Measurements from ENCODE around the gene LTBP3. TPM values are rescaled to one million over a fixed set of nuclear protein-coding genes. Genes with fewer than 3 reads are reported as not detected.

The LTBP3 gene
- total and polyA plus RNA-seq, 9 donors, result 50.2 to 204 (median 155) TPM

- H3K36me3 ChIP-seq (ENCODE audit: control insufficient read depth, insufficient read depth, low read length), result peaks cover 50% of the 10 kb centered on the region
- WGBS (ENCODE audit: insufficient coverage), result 92% methylated on average over 2 of the region's 3 CpGs
- H3K27me3 ChIP-seq (ENCODE audit: control insufficient read depth, insufficient read depth, low read length), result no peaks in the 10 kb centered on the region
- H3K4me1 ChIP-seq (ENCODE audit: control insufficient read depth, insufficient read depth, low read length), result peaks cover 55% of the 10 kb centered on the region
- no peak for DNase-seq
- no peaks in the 10 kb centered on the region for H3K9me3 ChIP-seq (replicated peaks; ENCODE audit: control insufficient read depth, low read depth, low read length)
- no peak overlapping the region for H3K4me3 ChIP-seq (ENCODE audit: low read length)
- no peak overlapping the region for H3K27ac ChIP-seq (ENCODE audit: low read length)
Measured at GRCh38 chr11:65595131-65595530, 37.0 kb upstream of the LTBP3 start.

GRCh38 chr11:65593518-65594414, 35.6 kb upstream of the LTBP3 start:
- WGBS (ENCODE audit: insufficient coverage), result 71% methylated on average over 25 of the region's 26 CpGs
- Histone ChIP-seq H3K9me3 (replicated peaks; ENCODE audit: control insufficient read depth, low read depth, low read length) (no peaks in the 10 kb centered on the region), H3K27me3 (ENCODE audit: control insufficient read depth, insufficient read depth, low read length) (no peaks in the 10 kb centered on the region), H3K4me1 (ENCODE audit: control insufficient read depth, insufficient read depth, low read length) (peaks cover 69% of the 10 kb centered on the region), H3K4me3 (ENCODE audit: low read length) (no peak overlapping the region), H3K36me3 (ENCODE audit: control insufficient read depth, insufficient read depth, low read length) (peaks cover 47% of the 10 kb centered on the region), H3K27ac (ENCODE audit: low read length) (peak overlapping the region; percentile 57)
- no peak for DNase-seq

DNA sequence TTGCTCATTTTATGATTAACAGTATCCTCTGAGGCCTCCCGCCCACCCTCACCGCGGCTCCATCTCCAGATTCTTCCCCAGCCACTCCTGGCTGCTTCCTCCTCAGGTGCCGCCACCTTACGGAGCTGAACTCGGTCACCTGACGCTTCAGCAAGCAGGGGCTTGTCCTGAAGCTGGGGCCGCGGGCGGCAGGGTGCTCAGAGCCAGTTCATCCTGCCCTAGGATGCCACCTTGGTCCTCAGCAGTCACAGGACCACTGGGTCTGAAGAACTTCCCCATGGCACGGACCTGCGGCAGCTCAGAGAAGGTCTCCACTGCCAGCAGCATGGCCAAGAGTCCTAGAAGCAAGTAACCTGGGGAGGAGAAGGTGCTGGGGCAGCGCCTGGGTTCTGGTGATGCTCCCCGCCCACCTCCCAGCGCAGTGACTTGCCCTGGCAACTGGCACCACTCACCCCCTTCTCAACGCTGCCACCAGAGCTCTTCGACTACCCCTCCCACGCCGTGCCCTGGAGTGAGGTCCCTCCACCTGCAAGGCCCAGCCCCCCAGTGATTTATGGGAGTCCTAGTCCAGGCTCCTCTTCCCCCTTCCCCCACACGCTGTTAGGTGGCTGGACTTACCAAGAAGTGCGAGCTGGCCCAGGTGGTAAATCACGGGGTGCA, 34.8 kb upstream of the LTBP3 start:
- H3K4me1 ChIP-seq (ENCODE audit: control insufficient read depth, insufficient read depth, low read length), result peaks cover 76% of the 10 kb centered on the region
- H3K36me3 ChIP-seq (ENCODE audit: control insufficient read depth, insufficient read depth, low read length), result peaks cover 46% of the 10 kb centered on the region
- H3K4me3 ChIP-seq (ENCODE audit: low read length), result no peak overlapping the region
- no peaks in the 10 kb centered on the region for H3K9me3 ChIP-seq (replicated peaks; ENCODE audit: control insufficient read depth, low read depth, low read length)
- WGBS (ENCODE audit: insufficient coverage), result 70% methylated on average over 18 of the region's 22 CpGs
- no peaks in the 10 kb centered on the region for H3K27me3 ChIP-seq (ENCODE audit: control insufficient read depth, insufficient read depth, low read length)
- DNase-seq, result no peak
- peak overlapping the region; percentile 42 for H3K27ac ChIP-seq (ENCODE audit: low read length)

GRCh38 chr11:65591939-65592857, 34.0 kb upstream of the LTBP3 start:
- Histone ChIP-seq H3K27ac (ENCODE audit: low read length) (peak overlapping the region; percentile 42), H3K4me3 (ENCODE audit: low read length) (no peak overlapping the region), H3K4me1 (ENCODE audit: control insufficient read depth, insufficient read depth, low read length) (peaks cover 84% of the 10 kb centered on the region), H3K9me3 (replicated peaks; ENCODE audit: control insufficient read depth, low read depth, low read length) (no peaks in the 10 kb centered on the region), H3K27me3 (ENCODE audit: control insufficient read depth, insufficient read depth, low read length) (no peaks in the 10 kb centered on the region), H3K36me3 (ENCODE audit: control insufficient read depth, insufficient read depth, low read length) (peaks cover 48% of the 10 kb centered on the region)
- DNase-seq, result no peak
- WGBS (ENCODE audit: insufficient coverage), result 27% methylated on average over 99 of the region's 106 CpGs

DNA sequence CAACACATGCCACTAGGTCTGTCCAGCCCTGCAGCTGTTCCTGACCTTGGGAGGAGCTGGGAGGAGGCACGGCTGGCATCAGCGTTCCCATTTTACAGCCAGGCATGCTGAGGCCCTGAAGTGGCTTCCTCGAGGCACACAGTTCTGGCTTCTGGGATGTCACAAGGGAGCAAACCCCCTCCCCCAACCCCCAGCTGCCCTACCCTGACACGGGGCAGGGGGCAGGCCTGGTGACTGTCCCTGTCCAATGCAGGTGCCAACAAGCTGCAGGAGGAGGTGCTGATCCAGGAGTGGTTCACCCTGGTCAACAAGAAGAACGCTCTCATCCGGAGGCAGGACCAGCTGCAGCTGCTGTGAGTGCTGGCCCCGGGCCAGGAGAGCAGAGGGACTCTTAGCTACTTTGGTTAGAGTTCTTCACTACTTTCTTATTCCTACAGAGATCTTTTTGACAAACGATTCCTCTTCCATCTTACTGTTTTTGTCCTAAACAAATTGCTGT, 32.1 kb upstream of the LTBP3 start:
- H3K36me3 ChIP-seq (ENCODE audit: control insufficient read depth, insufficient read depth, low read length), result peaks cover 65% of the 10 kb centered on the region
- no peaks in the 10 kb centered on the region for H3K27me3 ChIP-seq (ENCODE audit: control insufficient read depth, insufficient read depth, low read length)
- WGBS (ENCODE audit: insufficient coverage), result 28% methylated on average over 5 of the region's 8 CpGs
- H3K4me1 ChIP-seq (ENCODE audit: control insufficient read depth, insufficient read depth, low read length), result peaks cover 94% of the 10 kb centered on the region
- H3K4me3 ChIP-seq (ENCODE audit: low read length), result no peak overlapping the region
- H3K9me3 ChIP-seq (replicated peaks; ENCODE audit: control insufficient read depth, low read depth, low read length), result no peaks in the 10 kb centered on the region
- peak overlapping the region; percentile 80 for H3K27ac ChIP-seq (ENCODE audit: low read length)
- peak; percentile 92 for DNase-seq

DNA sequence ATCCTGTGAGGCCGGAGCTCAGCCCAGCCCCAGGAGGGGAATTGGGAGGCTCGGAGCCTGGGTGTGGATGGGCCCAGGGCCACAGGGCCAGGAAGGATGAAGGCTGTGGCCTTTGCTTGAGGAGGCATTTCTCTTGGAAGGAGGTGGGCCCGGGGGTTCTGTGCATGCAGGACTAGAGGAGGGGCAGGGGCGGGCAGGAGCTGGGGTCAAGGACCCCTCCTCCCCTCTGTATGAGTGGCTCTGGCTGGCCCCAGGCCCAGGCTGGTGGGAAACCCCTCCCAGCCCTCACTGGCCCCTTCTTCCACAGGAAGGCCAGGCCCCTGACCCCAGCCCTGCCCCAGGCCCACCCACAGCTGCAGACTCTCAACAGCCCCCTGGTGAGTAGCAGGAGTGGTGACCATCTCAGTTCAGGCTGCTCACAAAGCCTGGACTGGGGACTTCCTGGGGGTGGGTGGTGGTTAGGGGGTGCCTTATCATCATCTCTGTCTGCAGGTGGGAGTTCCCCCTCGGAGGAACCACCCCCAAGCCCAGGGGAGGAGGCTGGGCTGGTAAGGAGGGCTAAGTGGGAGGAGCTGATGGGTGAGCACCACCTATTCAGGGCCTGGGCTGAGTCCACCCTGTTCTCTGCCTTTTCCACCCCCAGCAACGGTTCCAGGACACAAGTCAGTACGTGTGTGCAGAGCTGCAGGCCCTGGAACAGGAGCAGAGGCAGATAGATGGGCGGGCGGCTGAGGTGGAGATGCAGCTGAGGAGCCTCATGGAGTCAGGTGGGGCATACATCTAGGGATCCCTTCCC, 31.5 kb upstream of the LTBP3 start:
- Histone ChIP-seq H3K27ac (ENCODE audit: low read length) (peak overlapping the region; percentile 76), H3K4me3 (ENCODE audit: low read length) (no peak overlapping the region), H3K9me3 (replicated peaks; ENCODE audit: control insufficient read depth, low read depth, low read length) (no peaks in the 10 kb centered on the region), H3K36me3 (ENCODE audit: control insufficient read depth, insufficient read depth, low read length) (peaks cover 68% of the 10 kb centered on the region), H3K27me3 (ENCODE audit: control insufficient read depth, insufficient read depth, low read length) (no peaks in the 10 kb centered on the region), H3K4me1 (ENCODE audit: control insufficient read depth, insufficient read depth, low read length) (peaks cover 91% of the 10 kb centered on the region)
- WGBS (ENCODE audit: insufficient coverage), result 39% methylated on average over 2 of the region's 9 CpGs
- DNase-seq, result no peak

DNA sequence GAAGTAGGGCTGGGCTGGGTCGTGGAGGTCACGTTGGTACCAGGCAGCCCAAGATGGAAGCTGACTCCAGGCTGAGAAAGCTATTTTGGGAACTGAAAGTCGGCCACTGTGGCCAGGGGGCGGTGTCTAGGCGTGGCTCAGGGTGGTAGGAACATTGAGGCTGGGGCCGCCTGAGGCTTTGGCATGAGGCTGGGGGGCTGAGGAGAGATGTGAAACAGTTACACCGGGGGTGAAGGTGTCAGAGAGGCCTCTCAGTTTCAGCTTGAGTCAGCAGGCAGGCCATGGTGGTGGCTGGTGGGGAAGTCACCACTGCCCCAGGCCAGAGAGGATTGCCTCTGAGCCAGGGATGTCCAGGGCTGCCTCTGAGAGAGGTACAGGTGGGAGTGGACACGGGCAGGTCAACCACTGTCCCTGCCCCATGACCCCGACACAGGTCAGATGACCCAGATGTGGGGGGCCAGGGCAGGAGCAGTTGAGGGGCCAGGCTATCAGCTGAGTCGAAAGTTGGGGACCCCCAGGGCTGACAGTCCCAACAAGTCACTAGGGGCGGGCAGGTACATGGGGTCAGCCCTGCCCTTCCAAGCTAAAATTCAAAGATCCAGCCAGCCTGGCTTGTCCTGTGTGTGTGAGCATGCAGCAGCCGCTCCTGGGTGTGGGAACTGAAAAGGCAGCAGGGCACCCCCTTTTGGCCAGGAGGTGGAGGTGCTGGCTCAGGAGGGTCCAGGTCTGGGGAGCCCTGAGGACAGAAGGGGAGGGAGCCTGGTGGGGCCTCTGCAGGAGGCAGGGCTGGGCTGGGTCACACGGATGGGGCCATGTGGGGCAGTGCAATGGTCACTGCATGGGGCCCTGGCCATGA, 30.3 kb upstream of the LTBP3 start:
- no peaks in the 10 kb centered on the region for H3K9me3 ChIP-seq (replicated peaks; ENCODE audit: control insufficient read depth, low read depth, low read length)
- H3K27me3 ChIP-seq (ENCODE audit: control insufficient read depth, insufficient read depth, low read length), result peaks cover 4% of the 10 kb centered on the region
- H3K36me3 ChIP-seq (ENCODE audit: control insufficient read depth, insufficient read depth, low read length), result peaks cover 74% of the 10 kb centered on the region
- peaks cover 93% of the 10 kb centered on the region for H3K4me1 ChIP-seq (ENCODE audit: control insufficient read depth, insufficient read depth, low read length)
- WGBS (ENCODE audit: insufficient coverage), result 53% methylated on average over 12 of the region's 13 CpGs
- no peak overlapping the region for H3K4me3 ChIP-seq (ENCODE audit: low read length)
- peak overlapping the region; percentile 81 for H3K27ac ChIP-seq (ENCODE audit: low read length)
- peak; percentile 73 for DNase-seq

GRCh38 chr11:65586676-65587075, 28.5 kb upstream of the LTBP3 start:
- Histone ChIP-seq H3K27ac (ENCODE audit: low read length) (peak overlapping the region; percentile 53), H3K4me3 (ENCODE audit: low read length) (no peak overlapping the region), H3K4me1 (ENCODE audit: control insufficient read depth, insufficient read depth, low read length) (peaks cover 87% of the 10 kb centered on the region), H3K36me3 (ENCODE audit: control insufficient read depth, insufficient read depth, low read length) (peaks cover 81% of the 10 kb centered on the region), H3K27me3 (ENCODE audit: control insufficient read depth, insufficient read depth, low read length) (peaks cover 4% of the 10 kb centered on the region), H3K9me3 (replicated peaks; ENCODE audit: control insufficient read depth, low read depth, low read length) (no peaks in the 10 kb centered on the region)
- 57% methylated on average over 1 of the region's 2 CpGs for WGBS (ENCODE audit: insufficient coverage)
- peak; percentile 76 for DNase-seq
